HG03175 (cell line): Measurements from ENCODE around the gene RNF213.
"Not testable (repeated sequence)": the region's sequence is repeated elsewhere in the genome, so short reads cannot be mapped to it uniquely, and the experiment has no call there.

Source experiments
- ATAC-seq: cut with Tn5 transposase; IDR thresholded peaks from one replicate; pipeline ENCODE4 v1.9.1; 2021; ENCODE audit warnings: mild to moderate bottlenecking, moderate library complexity; ENCODE audit not compliant: unreplicated experiment

RNF213 gene

GRCh38 chr17:80223838-80224497 lies 36.7 kb upstream of the RNF213 start:
- no peak for ATAC-seq

GRCh38 chr17:80224683-80225082 lies 36.0 kb upstream of the RNF213 start:
- ATAC-seq: no peak

GRCh38 chr17:80225230-80225629 lies 35.4 kb upstream of the RNF213 start:
- no peak for ATAC-seq

- ATAC-seq: no peak
These were observed 33.5 kb upstream of the RNF213 start for GRCh38 chr17:80227156-80227555.

DNA sequence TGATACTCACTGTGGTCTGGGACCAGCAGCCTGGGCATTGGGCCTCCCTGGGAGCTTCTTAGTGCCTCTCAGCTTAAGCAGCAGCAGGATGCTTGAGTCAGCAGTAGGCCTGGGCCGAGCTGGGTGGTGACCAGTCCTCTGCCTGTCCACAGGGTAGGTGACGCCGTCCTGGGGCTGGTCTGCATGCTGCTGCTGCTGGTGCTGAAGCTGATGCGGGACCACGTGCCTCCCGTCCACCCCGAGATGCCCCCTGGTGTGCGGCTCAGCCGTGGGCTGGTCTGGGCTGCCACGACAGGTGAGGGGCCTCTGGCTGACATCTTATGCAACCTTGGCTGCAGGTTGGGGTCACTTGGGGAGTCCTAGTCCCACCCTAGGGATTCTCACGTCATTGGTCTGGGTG lies 33.0 kb upstream of the RNF213 start:
- ATAC-seq: no peak

DNA sequence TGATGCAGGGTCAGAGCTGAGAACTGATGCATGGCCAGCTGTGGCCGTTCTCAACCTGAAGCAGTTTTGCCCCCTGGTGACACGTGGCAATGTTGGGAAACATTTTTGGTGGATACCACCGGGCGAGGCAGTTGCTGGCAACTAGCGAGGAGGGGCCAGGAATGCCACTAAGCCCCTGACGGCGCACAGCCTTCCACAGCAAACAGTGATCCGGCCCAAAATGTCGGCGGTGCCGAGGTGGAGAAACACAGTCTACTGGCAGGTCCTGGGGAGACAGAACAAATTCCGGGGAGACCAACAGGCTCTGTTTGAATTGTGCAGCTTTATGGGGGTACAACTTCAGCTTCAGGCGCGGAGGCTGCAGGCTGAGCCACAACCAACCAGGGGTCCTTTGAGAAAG lies 32.2 kb upstream of the RNF213 start:
- no peak for ATAC-seq

DNA sequence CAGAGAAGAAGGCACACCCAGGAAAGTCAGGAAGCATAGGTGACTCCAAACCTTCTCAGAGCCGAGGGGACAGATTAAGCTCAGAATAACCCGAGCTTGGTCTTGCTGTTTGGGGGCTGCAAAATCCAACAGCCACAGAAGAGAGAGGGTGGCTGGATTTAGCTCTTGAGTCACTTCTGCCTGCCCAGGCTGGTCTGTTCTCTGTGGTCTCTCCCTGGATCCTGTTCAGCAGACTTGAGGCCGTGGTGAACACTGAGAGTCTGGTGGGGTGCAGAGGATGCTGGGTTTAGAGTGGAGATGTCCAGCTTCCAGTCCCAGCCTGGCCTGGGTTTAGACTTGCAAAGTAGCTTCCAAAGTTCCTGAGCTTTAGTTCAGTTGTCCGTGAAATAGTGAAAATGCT lies 31.6 kb upstream of the RNF213 start:
- ATAC-seq: no peak

- no peak for ATAC-seq
These were observed 28.2 kb upstream of the RNF213 start for GRCh38 chr17:80232438-80232837.

GRCh38 chr17:80233202-80233601 lies 27.4 kb upstream of the RNF213 start:
- ATAC-seq: no peak

- no peak for ATAC-seq
These were observed 23.7 kb upstream of the RNF213 start for GRCh38 chr17:80236911-80237310.

DNA sequence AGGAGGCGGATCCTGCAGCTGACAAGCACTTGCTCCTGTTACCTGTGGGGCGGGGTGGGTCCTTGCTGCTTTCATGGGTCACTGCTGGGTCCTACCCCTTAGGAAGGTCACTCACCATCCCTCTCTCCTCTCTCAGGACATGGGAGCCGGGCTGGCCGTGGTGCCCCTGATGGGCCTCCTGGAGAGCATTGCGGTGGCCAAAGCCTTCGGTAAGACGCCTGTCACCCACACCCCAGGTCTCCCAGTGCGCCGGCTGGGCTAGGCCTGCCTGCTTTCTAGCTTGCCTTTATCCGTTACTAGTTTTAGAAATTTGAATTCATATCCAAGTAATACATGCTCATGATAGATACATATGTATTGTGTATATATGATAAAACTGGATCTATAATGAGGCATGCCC lies 23.3 kb upstream of the RNF213 start:
- no peak for ATAC-seq

- ATAC-seq: no peak
These were observed 18.1 kb upstream of the RNF213 start for GRCh38 chr17:80242505-80242904.

- no peak for ATAC-seq
These were observed 16.9 kb upstream of the RNF213 start for GRCh38 chr17:80243526-80244433.

DNA sequence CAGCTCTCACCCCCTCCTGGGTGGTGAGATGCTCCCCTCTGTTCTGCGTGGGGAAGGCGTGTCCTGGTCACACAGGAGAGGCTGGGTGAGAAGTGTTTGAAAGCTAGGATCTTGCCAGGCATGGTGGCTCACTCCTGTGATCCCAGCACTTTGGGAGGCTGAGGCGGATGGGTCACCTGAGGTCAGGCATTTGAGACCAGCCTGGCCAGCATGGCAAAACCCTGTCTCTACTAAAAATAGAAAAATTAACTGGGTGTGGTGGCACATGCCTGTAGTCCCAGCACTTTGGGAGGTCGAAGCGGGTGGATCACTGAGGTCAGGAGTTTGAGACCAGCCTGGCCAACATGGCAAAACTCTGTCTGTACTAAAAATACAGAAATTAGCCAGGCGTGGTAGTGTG lies 16.2 kb upstream of the RNF213 start:
- ATAC-seq: not testable (repeated sequence)

DNA sequence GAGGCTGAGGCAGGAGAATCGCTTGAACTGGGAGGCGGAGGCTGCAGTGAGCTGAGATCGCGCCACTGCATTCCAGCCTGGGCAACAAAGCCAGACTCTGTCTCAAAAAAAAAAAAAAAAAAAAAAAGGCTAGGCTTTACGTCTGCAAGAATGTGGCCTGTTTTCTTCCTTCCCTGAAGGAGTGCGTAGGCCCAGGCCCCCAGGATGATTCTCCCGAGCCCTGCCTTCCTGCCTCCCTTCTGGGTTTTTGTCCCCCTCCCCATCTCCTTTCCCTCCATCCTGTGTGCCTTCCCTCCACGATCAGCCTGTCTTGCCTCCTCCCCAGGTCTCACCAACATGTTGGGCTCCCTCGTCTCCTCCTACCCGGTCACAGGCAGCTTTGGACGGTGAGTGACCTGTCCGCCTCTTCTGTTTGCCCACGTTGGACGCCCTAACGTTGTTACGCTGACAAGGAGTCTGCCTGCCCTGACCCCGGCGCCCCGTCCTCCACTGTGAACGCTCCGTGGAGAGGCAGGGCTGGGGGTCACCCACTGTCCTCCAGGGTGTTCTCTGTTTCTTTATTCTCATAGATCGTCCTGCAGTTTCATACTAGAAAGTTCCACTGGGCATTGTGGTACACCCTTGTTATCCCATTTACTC lies 15.7 kb upstream of the RNF213 start:
- no peak for ATAC-seq

DNA sequence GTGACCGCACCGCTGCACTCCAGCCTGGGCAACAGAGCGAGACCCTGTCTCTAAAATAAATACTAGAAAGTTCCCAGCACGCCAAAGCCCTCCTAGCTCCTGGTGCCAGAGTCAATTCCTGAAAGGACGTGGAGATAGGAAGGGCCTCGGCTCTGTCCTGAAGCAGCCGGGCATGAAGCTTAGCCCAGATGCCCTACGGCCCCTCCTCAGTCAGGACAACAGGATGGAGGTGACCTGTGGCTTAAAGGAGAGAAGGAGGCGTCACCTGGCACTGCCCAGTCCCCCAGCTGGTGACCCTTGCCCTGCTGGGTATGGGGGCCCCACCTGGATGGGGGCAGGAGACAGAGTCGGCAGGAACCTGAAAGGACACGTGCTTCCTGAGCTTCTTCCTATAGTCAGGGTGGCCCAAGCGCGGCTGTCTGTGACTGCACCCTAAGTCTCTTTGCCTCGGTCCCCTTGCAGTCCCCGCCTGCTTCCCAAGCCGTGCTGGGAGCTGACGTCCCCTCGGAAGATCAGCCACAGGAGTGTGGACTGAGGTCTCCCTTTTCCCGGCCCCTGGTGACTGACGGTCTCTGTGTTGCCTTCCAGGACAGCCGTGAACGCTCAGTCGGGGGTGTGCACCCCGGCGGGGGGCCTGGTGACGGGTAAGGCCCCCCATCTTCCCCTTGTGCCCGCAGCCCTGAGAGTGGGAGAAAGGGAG lies 14.9 kb upstream of the RNF213 start:
- no peak for ATAC-seq

GRCh38 chr17:80246266-80246681 lies 14.4 kb upstream of the RNF213 start:
- ATAC-seq: no peak

DNA sequence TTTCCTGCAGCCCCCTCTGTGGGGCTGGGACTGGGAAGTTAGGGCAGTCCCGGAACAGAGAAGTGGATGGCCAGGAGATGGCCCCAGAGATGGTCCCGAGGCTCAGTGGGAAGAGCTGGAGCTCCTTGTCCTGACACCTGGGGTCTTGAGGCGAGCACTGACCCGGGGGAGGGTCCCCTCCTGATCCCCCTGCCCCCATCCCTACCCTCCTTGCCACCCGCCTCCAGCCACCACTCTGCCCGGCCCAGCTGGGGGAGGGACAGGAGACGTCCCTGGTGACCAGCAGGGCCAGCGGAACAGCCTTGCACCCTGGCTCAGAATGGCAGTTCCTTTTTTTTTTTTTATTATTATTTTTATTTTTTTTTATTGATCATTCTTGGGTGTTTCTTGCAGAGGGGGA lies 13.9 kb upstream of the RNF213 start:
- ATAC-seq: no peak

GRCh38 chr17:80247561-80247960 lies 13.1 kb upstream of the RNF213 start:
- ATAC-seq: no peak

GRCh38 chr17:80248001-80248893 lies 12.4 kb upstream of the RNF213 start:
- ATAC-seq: no peak
